ENCODE measurements around the gene CYB5R3.

Gene CYB5R3

GRCh38 chr22:42649246-42650099 lies at the start of gene CYB5R3:
Gene CYB5R3, minus strand, starts transcription at chr22:42649392. Its CDS starts 77 bp downstream, at chr22:42649315.
- DNase-seq = peak; percentile 81

GRCh38 chr22:42697542-42698013 lies 48.4 kb upstream of the CYB5R3 start:
- DNase-seq = no peak

GRCh38 chr22:42696331-42696967 lies 47.3 kb upstream of the CYB5R3 start:
- DNase-seq = no peak

GRCh38 chr22:42695294-42695693 lies 46.1 kb upstream of the CYB5R3 start:
- no peak for DNase-seq

DNA sequence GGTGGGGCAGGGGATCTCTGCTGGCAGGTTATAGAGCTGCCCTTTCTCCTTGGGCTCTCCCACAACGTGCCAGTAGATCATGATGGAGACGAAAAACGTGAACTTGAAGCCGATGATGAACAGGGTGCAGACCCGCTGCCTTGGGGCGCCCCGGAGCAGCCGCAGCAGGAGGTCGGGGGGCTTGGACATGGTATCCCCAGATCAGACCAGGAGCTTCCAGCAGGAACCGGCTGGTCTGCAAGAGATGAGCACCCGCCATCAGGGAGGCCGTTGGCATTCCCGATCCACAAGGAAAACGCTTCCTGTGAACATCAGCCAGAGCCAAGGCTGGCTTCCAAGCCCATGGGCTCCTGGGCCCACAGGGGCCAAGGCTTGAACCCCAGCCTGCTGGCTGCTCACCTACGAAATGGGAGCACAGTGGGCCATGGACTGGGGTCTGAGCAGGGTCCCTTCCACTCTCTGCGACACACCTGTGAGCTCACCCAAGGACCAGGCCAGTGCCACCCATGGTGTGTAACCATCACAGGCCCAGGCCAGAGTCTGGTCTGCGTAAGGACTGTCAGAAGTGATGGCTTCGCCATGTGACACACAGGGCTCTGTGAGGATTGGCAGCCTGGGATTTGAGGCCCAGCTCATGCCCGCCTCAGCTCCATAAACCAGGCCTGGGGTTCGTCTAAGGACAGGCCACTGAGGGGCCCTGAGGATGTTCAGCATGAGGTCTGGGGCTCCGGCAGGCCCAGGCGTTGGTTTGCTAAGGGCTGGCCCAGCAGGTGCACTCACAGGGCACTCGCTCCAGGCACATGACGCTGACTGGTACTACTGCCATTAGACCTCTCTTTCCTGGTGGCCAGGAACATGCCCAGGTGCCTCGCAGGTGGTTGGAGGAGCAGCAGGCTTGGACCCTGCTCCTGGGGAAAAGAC lies 44.8 kb upstream of the CYB5R3 start:
- DNase-seq = no peak

DNA sequence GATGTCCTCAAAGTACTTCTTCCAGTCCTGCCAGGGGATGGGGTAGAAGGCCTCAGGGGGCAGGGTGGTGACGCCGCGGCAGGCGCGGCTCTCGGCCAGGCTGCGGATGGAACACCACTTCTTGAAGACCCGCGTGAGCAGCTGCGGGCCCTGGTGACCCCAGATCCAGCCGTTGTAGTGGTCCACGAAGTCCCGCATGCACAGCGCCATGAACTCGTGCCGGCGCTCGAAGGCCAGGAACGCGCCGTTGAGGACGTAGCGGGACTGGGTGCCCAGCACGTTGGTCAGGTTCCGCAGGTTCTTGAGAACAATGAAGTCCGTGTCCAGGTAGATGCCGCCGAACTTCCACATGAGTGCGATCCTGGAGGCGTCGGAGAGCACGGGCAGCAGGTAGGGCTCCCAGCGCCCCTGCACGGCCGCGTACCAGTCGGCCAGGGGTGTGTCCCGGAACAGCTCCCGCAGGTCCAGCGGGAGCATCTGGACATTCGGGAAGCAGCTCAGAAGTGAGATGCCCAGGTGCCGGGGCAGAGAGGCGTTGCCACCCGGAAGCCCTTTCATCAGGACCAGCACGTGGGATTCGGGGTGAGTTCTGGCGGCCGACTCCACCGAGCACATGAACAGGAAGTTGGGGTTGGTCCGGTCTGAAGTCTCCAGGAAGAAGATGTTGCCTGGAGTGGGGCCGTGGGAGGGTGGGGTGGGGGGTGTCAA lies 44.0 kb upstream of the CYB5R3 start:
- no peak for DNase-seq

GRCh38 chr22:42692239-42693054 lies 43.3 kb upstream of the CYB5R3 start:
- DNase-seq = no peak

DNA sequence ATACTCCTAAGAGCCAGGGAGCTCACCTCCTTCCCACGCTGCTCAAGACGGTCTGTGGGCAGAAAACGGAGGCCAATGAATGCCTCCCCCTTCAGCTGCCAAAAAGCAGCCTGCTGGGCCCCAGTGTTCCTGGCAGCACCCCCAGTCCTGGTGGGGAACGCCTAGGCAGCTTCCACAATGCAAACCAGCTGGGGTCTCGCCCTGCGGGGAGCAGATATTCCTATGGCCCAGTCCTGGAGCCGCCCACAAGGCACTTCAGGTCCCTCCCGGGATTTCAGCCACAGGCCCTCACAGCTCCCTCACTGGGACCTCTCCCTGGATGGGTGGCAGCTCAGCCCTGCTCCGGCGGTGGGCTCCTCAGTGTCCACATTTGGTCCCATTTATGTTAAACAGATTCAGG lies 42.2 kb upstream of the CYB5R3 start:
- no peak for DNase-seq

DNA sequence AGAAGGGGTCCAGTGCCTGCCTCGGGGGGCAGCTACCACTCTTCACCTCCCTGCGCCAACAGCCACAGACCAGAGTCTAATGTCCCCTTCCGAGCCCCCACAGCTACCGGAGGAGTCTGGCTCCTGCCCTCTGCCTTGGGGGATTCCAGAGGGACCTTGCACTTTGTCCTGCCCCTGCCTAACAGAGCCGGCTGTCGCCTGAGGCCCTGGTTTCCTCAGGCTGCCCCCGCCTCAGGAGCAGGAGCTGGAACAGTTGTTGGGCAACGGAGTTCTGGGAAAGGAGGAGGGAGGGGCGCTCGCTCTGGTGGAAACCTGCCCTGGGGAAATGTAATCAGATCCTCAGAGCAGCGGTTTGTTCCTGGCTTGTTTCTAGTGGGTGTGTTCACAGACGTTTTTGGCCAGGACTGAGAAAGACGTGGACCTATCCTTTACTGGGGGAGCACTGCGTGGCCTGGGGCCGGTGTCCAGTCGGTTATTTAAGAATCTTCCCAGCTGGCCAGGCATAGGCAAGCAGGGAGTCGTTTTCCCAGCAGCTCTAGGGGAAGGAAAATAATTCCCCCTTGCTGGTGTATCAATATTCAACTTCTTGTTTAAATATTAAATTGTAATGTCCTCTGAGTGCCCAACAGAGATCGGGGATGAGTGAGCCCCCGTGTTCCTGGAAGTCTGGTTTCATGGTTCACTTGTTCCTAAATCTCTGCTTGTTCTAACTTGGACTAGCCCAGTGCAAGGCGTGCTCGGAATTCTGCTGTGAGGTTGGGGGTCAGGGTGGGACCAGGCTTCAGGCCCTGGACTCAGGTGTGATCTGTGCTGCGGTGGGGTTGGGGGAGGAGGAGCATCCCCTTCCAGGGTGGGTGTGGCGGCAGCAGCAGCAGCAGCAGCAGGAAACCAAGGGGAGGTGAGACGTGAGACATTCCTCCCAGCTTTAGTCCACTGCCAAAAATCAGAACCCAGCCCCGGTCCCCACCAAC lies 39.3 kb upstream of the CYB5R3 start:
- DNase-seq = no peak

DNA sequence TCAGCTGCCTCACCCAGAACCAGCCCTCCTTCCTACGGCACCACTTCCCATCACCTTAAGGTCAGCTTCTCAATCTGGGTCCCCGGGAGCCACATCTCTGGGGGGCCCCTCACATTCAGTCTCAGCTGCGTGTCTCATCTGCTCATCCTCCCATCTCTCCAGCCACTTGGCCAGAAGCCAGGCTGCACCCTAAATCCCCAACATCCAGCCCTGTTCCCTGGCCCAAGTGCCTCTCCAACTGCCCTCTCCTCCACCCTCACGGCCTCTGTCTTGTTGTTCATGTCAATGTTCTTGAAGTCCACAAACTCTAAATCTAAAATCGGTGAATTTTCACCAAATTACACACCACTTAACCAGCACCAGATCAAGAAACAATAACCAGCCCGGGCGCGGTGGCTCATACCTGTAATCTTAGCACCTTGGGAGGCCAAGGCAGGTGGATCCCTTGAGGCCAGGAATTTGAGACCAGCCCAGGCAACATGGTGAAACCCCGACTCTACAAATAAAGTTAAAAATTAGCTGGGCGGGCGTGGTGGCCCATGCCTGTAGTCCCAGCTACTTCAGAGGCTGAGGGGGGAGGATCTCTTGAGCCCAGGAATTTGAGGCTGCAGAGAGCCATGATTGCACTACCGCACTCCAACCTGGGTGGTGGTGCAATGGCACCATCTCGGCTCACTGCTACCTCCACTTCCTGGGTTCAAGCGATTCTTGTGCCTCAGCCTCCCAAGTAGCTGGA lies 37.7 kb upstream of the CYB5R3 start:
- DNase-seq = no peak

DNA sequence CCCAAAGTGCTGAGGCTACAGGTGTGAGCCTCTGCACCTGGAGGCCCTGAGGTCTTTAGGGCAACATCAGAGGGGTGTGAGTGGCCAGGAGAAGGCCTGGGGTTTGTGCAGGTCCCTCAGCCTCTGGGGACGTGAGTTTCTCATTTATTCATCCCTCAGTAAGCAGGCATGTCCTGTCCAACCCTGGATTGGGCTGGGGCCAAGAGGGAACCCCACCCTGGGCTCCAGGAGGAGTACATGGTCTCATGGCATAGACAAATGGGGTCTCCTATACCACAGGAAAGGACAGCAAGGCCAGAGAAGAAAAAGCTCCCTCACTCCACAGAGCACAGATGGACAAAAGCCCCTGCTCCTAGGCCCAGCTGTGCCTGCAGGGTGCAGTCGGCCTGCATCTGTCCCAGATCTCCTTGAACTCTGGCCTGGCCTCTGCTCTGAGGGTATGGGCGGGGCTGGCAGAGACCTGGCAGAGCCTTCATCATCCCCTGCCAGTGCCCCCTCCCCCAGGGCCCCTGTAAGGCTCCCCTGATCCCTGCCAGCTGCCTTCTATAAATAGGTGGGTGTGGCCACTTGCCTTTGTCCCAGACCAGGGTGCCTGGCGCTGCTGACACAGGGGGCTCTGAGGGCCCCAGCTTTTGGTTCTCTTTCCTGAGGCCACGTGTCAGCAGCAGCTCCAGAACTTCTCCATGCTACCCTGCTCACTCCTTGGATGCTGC lies 36.9 kb upstream of the CYB5R3 start:
- DNase-seq = no peak

DNA sequence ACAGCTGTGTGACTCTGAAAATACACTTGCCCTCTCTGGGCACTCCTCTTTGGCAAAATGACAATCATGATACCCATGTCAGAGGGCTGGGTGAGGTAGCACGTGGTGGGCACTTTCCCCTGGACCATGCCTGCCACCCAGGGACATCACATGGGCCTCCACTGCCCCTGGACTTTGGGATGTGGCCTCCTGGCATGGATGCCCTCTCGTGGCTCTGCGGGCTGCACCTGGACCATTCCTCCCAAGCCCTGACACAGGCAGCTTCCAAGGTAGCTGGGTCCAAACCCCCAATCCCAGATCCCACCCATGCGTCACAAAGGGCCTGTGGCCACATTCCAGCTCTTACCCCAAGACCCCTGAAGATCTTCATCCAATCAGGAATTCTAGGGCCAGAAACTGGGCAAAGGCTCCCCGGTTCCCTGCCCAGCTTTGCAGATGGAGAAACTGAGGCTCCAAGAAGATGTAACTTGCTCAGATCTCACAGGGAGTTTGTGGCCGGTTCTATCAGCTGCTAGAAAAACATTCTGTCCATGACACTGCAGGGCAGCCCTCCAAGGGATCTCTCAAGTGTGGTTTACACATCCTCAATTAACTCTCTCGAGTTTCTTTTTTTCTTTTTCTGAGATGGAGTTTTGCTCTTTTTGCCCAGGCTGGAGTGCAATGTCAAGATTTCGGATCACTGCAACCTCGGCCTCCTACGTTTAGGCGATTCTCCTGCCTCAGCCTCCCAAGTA lies 35.4 kb upstream of the CYB5R3 start:
- DNase-seq = no peak

GRCh38 chr22:42683578-42684283 lies 34.5 kb upstream of the CYB5R3 start:
- DNase-seq = no peak

GRCh38 chr22:42682113-42682851 lies 33.1 kb upstream of the CYB5R3 start:
- no peak for DNase-seq

DNA sequence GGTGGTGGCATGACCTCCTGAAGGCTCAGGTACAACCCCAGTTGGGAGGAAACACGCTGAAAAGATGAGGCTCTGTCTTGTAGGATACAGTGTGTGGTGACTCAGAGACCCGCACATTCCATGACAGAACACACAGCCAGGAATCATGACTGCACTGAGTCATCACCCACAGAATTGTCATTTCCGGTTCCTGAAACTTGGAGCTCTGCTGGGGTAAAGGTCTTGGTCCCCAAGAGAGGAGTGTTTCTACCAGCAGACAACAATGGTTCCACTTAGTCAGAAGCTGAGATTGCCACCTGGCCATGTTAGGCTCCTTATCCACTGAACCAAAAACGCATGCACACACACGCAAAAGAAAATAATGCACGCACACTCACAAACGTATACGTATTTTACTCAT lies 31.5 kb upstream of the CYB5R3 start:
- no peak for DNase-seq

DNA sequence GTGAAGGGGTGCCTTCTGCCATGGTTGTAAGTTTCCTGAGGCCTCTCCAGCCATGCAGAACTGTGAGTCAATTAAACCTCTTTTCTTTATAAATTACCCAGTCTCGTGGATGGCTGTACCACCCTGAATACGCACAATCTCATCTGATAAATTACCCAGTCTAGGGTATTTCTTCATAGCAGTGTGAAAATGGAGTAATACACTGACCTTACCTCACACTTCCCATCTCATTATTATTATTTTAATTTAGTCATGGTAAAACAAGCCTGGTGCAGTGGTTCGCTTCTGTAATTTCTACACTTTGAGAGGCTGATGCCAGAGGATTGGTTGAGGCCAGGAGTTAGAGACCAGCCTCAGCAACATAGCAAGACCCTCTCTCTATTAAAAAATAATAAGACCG lies 30.5 kb upstream of the CYB5R3 start:
- no peak for DNase-seq

DNA sequence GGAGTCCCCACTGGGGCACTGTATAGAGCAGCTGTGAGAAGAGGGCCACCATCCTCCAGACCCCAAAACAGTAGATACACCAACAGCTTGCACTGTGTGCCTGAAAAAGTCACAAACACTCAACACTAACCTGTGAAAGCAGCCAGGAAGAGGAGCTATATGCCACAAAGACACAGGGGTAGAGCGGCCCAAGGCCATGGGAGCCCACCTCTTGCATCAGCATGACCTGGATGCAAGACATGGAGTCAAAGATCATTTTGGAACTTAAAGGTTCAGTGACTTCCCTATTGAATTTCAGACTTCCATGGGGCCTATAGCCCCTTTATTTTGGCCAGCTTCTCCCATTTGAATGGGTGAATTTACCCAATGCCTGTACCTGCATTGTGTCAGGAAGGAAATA lies 29.7 kb upstream of the CYB5R3 start:
- no peak for DNase-seq

All from CD4-positive, alpha-beta T cell treated with Interleukin-12 subunit alpha and Interleukin-12 subunit beta, for 1 hour (primary cell).